H1 (cell line): ENCODE measurements around the gene LRRK1. TPM values are rescaled to one million over a fixed set of nuclear protein-coding genes. Genes with fewer than 3 reads are reported as not detected.

Experiments
- CTCF ChIP-seq, 3 experiments: IDR thresholded peaks; 1 replicate in 2 of 3; 2 replicates in 1 of 3; pipeline versions ENCODE4 v1.5.1 to v1.6.1; 2011; ENCODE audit warnings: low read length in 3 of 3, mild to moderate bottlenecking in 3 of 3, inconsistent platforms in 2 of 3, low read depth in 1 of 3, moderate library complexity in 1 of 3; ENCODE audit not compliant: insufficient read depth in 1 of 3; ENCODE audit errors: control extremely low read depth in 1 of 3
- GABPA ChIP-seq: IDR thresholded peaks from 2 replicates; pipeline ENCODE4 v1.6.1; 2011; ENCODE audit warnings: mild to moderate bottlenecking, low read length, moderate library complexity, borderline replicate concordance; ENCODE audit not compliant: insufficient read depth
- GTF2F1 ChIP-seq: IDR thresholded peaks from 2 replicates; pipeline ENCODE4 v1.6.1; 2012; ENCODE audit warnings: low read depth, low read length, improper control_type of control experiment, borderline replicate concordance
- HDAC2 ChIP-seq, 2 experiments: fragments of 300-600 bp in 1 of 2; sonication (generic) in 1 of 2; IDR thresholded peaks; 2 replicates each; pipeline ENCODE4 v1.6.1; 2011 to 2012; ENCODE audit warnings: low read depth in 2 of 2, low read length in 2 of 2, mild to moderate bottlenecking in 2 of 2, moderate library complexity in 2 of 2, borderline replicate concordance in 1 of 2, inconsistent platforms in 1 of 2
- KDM1A ChIP-seq: fragments of 200-600, 300-600 bp; sonication (generic); IDR thresholded peaks from 2 replicates; pipeline ENCODE4 v1.7.1; 2016; ENCODE audit warnings: mild to moderate bottlenecking, low read length, borderline replicate concordance
- KDM5A ChIP-seq: fragments of 200-600 bp; IDR thresholded peaks from 2 replicates; pipeline ENCODE4 v1.7.1; 2012; ENCODE audit warnings: mild to moderate bottlenecking, low read length, inconsistent platforms, mixed read lengths
- MAFK ChIP-seq: IDR thresholded peaks from 2 replicates; pipeline ENCODE4 v1.6.1; 2012; ENCODE audit warnings: low read depth, mild to moderate bottlenecking, improper control_type of control experiment, low read length
- NRF1 ChIP-seq: IDR thresholded peaks from 2 replicates; pipeline ENCODE4 v1.6.1; 2011; ENCODE audit warnings: mild to moderate bottlenecking, low read depth, low read length, improper control_type of control experiment
- POLR2AphosphoS5 ChIP-seq: IDR thresholded peaks from 2 replicates; pipeline ENCODE4 v1.6.1; 2011; ENCODE audit warnings: low read depth, low read length
- RAD21 ChIP-seq, 2 experiments: IDR thresholded peaks in 1 of 2; conservative IDR thresholded peaks in 1 of 2; 2 replicates each; pipeline ENCODE4 v1.6.1; 2011; ENCODE audit warnings: low read depth in 2 of 2, low read length in 2 of 2, improper control_type of control experiment in 1 of 2, inconsistent platforms in 1 of 2, mild to moderate bottlenecking in 1 of 2, moderate library complexity in 1 of 2
- RBBP5 ChIP-seq: IDR thresholded peaks from 2 replicates; pipeline ENCODE4 v1.7.1; 2012; ENCODE audit warnings: low read depth, mild to moderate bottlenecking, inconsistent platforms, low read length, moderate library complexity, borderline replicate concordance
- RFX5 ChIP-seq: IDR thresholded peaks from 2 replicates; pipeline ENCODE4 v1.6.1; 2011; ENCODE audit warnings: low read depth, low read length, improper control_type of control experiment, borderline replicate concordance
- SIN3A ChIP-seq, 2 experiments: IDR thresholded peaks in 1 of 2; conservative IDR thresholded peaks in 1 of 2; 2 replicates each; pipeline ENCODE4 v1.6.1; 2011 to 2012; ENCODE audit warnings: low read length in 2 of 2, improper control_type of control experiment in 1 of 2, low read depth in 1 of 2, mild to moderate bottlenecking in 1 of 2
- SIRT6 ChIP-seq: IDR thresholded peaks from one replicate; pipeline ENCODE4 v1.7.1; 2012; ENCODE audit warnings: low read length, inconsistent platforms
- SRF ChIP-seq: IDR thresholded peaks from 2 replicates; pipeline ENCODE4 v1.6.1; 2011; ENCODE audit warnings: mild to moderate bottlenecking, low read depth, low read length, moderate library complexity
- SUZ12 ChIP-seq: fragments of 200-600 bp; sonication (generic); IDR thresholded peaks from 2 replicates; pipeline ENCODE4 v1.6.1; 2012; ENCODE audit warnings: mild to moderate bottlenecking, inconsistent platforms, low read length, moderate library complexity, mixed read lengths
- ZNF274 ChIP-seq: IDR thresholded peaks from 2 replicates; pipeline ENCODE4 v1.7.0; 2012; ENCODE audit warnings: low read length, borderline replicate concordance; ENCODE audit errors: extremely low read depth
- polyA plus RNA-seq, 7 experiments: library from polyadenylated mRNA; depleted of rRNA in 3 of 7; stranded (reverse) in 5 of 7; unstranded in 2 of 7; fragments of >200 nt in 5 of 7; fragments of 200-250 nt in 2 of 7; gene quantifications; 1 replicate in 5 of 7; 2 replicates in 1 of 7; 4 replicates in 1 of 7; pipeline versions ENCODE4 v1.2.1 to v1.2.3, GENCODE V29; 2011 to 2013; ENCODE audit warnings: missing spikeins in 2 of 7, mixed read lengths in 2 of 7
- total RNA-seq: library from RNA; stranded (reverse); fragmentation: NEBNext Ultra II Directional; extraction: Animal tissue kit (Norgen Biotek cat#: 25700); gene quantifications from 2 replicates; pipeline ENCODE4 v1.2.1, GENCODE V29; 2021
- TF ChIP-seq, protein P1 (sequence below): IDR thresholded peaks from 2 replicates; pipeline ENCODE4 v1.6.1; 2012; ENCODE audit warnings: inconsistent platforms

LRRK1 gene
- total and polyA plus RNA-seq, 2 of the 8 experiments (the other 6 are each of a cell fraction or from before 2014, with no cell fraction given) = 1.2 to 3.6 TPM

DNA sequence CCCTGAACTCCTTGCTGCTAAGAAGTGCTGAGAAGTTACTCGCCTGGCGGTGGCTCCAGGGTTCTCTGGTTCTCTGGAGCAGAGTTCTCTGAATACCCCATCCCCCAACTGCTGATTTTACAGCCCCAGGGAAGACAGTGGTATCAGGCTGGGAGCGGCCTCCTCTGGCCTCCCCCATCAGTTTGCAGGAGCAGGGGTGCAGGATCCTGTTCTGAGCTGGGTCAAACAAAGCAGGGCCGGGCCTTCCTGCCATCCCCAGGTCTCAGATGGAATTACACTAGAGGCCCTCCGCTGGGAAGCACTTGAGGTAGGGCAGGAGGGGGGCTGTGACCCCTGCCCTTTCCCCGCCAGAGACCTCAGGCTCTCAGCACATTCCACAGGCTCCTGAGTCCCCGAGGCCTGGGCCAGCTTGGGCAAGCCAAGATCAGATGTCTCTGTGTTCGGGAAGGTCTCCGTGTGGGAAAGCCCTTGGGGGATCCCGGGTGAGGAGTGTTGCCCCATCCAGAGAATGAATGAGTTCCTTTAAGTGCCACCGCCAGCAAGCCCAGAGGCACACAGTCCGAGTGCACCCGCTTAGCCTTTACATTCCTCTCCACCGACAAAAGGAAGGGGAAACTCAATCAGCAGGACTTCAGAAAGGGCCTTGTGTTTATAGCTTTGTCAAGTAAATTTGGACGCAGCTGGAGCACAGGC lies 149.9 kb downstream of the LRRK1 start (continued):
- no peak for TF ChIP-seq GTF2F1
- TF ChIP-seq POLR2AphosphoS5 = 0 out of 2 replicates have a peak, but pooled peaks have one; percentile 32
- no peak for TF ChIP-seq SRF
- TF ChIP-seq ZNF274 = no peak
- TF ChIP-seq CTCF (IDR thresholded peaks at IDR 0.05; ENCODE audit: control extremely low read depth in 1 of 3, insufficient read depth in 1 of 3, low read depth in 1 of 3, low read length in 3 of 3) = peak in 2 of 3 experiments; percentile 44 to 59; a peak in 3 of 4 replicates
- no peak for TF ChIP-seq KDM5A
- TF ChIP-seq RAD21 (IDR thresholded peaks at IDR 0.05 in 1 of 2, conservative IDR thresholded peaks at IDR 0.05 in 1 of 2; ENCODE audit: low read depth in 2 of 2, low read length in 2 of 2) = peak; percentile 46 to 68
- TF ChIP-seq RBBP5 = peak; percentile 72; the same call in 1 of the 2 replicates
- no peak for TF ChIP-seq SIRT6
- TF ChIP-seq HDAC2 (IDR thresholded peaks at IDR 0.05; ENCODE audit: borderline replicate concordance in 1 of 2, low read depth in 2 of 2, low read length in 2 of 2) = peak in 1 of 2 experiments; percentile 94; a peak in 2 of 4 replicates
- TF ChIP-seq GABPA = no peak
- TF ChIP-seq, protein P1, sequence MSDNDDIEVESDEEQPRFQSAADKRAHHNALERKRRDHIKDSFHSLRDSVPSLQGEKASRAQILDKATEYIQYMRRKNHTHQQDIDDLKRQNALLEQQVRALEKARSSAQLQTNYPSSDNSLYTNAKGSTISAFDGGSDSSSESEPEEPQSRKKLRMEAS = peak; percentile 50
- peak; percentile 36 to 45; a peak in 1 of 4 replicates for TF ChIP-seq SIN3A (conservative IDR thresholded peaks at IDR 0.05 in 1 of 2, IDR thresholded peaks at IDR 0.05 in 1 of 2; ENCODE audit: low read depth in 1 of 2, low read length in 2 of 2)
- TF ChIP-seq MAFK = peak; percentile 30; the same call in 1 of the 2 replicates
- TF ChIP-seq KDM1A = peak; percentile 68
- no peak for TF ChIP-seq RFX5
- TF ChIP-seq SUZ12 = no peak
- TF ChIP-seq NRF1 = no peak
